ENCODE measurements around the gene RFT1. TPM values are rescaled to one million over a fixed set of nuclear protein-coding genes. Genes with fewer than 3 reads are reported as not detected.

The RFT1 gene
- total and polyA plus RNA-seq, 2 of the 13 experiments (the other 11 are each of a cell fraction or from before 2014, with no cell fraction given): 23.2 to 37.0 TPM

DNA sequence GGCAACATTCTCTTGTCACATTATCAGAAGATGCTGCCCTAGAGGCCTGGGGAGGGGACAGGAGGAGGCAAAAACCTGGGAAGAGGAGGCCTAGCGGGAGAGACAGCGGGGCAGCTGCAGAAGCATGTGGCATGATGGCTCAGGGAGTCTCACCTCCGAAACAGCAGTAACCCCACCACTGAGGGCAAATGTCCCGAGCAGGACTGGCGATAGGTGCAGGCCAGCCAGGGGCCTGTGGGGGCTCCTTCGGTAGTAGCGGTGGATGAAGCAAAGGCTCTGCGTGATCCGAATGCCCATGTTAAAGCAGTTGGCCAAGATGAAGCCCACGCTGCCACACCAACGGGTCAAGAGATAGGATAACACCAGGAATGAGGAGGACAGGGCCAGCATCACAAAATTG, 38.0 kb downstream of the RFT1 start (continued):
- TF ChIP-seq SP1 (IDR thresholded peaks at IDR 0.05): no peak
- TF ChIP-seq SP1 (CRISPR knock-in tag; IDR thresholded peaks at IDR 0.05): no peak
- TF ChIP-seq ZNF557 (CRISPR knock-in tag; IDR thresholded peaks at IDR 0.05): no peak
- TF ChIP-seq ZNF660 (CRISPR knock-in tag; IDR thresholded peaks at IDR 0.05; ENCODE audit: borderline replicate concordance, low read depth): no peak
- TF ChIP-seq MEF2D (CRISPR knock-in tag; IDR thresholded peaks at IDR 0.05): no peak

DNA sequence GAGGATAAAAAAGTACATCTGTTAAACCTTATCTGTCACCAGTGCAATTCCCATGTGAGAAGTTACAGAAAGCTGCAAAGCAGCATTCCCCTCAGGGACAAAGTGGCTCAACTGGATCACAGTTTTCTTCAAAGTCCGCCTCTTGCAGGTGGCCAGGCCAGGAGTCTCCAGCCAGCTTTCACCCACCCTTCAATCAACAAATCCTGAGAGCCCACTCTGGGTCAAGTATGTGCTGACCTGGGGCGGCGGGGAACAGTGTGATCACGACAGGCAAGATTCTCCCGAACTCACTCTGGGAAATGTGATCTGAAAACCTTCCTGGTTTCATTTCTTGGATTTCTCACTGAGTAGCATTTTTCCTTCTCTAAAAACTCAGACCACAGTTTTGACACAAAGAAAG, 39.2 kb downstream of the RFT1 start:
- FAIRE-seq: no peak
- no peaks in the 10 kb centered on the region for H4K20me1 ChIP-seq (ENCODE audit: insufficient read depth, low read length)
- BruUV-seq (replicated peaks): no TSS peak
- no peak overlapping the region for H3K4me3 ChIP-seq (replicated peaks in 1 of 3; ENCODE audit: insufficient read depth in 1 of 3, low read depth in 2 of 3, low read length in 3 of 3)
- peaks cover 37% of the 10 kb centered on the region for H3K4me1 ChIP-seq (ENCODE audit: insufficient read depth, low read length)
- in situ Hi-C loops (cut with HindIII; ENCODE audit: extremely low pct_ligation_motif_present, low pct_unique_long_range_greater_than_20kb): no loop called here
- no peak overlapping the region for H3K4me2 ChIP-seq (ENCODE audit: low read depth, low read length)
- intact Hi-C loops (cut with micrococcal nuclease; ENCODE audit: unreplicated experiment): no loop called here
- ChIA-PET POLR2A (no interaction called here), CTCF (ENCODE audit: low intra/inter-chr PET ratio, low total read pairs) (no interaction called here)
- no peak for ATAC-seq
- TF ChIP-seq ZNF33A (CRISPR knock-in tag; IDR thresholded peaks at IDR 0.05; ENCODE audit: borderline replicate concordance) (no peak), ZNF546 (CRISPR knock-in tag; conservative IDR thresholded peaks at IDR 0.05) (no peak), ZNF749 (CRISPR knock-in tag; IDR thresholded peaks at IDR 0.05; ENCODE audit: borderline replicate concordance) (no peak), ZNF570 (CRISPR knock-in tag; IDR thresholded peaks at IDR 0.05; ENCODE audit: borderline replicate concordance) (no peak), HMG20B (CRISPR knock-in tag; conservative IDR thresholded peaks at IDR 0.05) (no peak), ZNF670 (CRISPR knock-in tag; IDR thresholded peaks at IDR 0.05; ENCODE audit: borderline replicate concordance) (no peak), HNF4G (IDR thresholded peaks at IDR 0.05; ENCODE audit: borderline replicate concordance, low read depth, low read length) (no peak), HNF4G (CRISPR knock-in tag; IDR thresholded peaks at IDR 0.05; ENCODE audit: borderline replicate concordance, low read depth) (no peak), MYNN (CRISPR knock-in tag; IDR thresholded peaks at IDR 0.05; ENCODE audit: low read depth) (no peak), IRX3 (CRISPR knock-in tag; IDR thresholded peaks at IDR 0.05; ENCODE audit: borderline replicate concordance, low read depth) (no peak), NRL (CRISPR knock-in tag; IDR thresholded peaks at IDR 0.05; ENCODE audit: borderline replicate concordance) (no peak)
- TF ChIP-seq, protein P1, sequence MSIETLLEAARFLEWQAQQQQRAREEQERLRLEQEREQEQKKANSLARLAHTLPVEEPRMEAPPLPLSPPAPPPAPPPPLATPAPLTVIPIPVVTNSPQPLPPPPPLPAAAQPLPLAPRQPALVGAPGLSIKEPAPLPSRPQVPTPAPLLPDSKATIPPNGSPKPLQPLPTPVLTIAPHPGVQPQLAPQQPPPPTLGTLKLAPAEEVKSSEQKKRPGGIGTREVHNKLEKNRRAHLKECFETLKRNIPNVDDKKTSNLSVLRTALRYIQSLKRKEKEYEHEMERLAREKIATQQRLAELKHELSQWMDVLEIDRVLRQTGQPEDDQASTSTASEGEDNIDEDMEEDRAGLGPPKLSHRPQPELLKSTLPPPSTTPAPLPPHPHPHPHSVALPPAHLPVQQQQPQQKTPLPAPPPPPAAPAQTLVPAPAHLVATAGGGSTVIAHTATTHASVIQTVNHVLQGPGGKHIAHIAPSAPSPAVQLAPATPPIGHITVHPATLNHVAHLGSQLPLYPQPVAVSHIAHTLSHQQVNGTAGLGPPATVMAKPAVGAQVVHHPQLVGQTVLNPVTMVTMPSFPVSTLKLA (IDR thresholded peaks at IDR 0.05): no peak
- TF ChIP-seq, protein P2, sequence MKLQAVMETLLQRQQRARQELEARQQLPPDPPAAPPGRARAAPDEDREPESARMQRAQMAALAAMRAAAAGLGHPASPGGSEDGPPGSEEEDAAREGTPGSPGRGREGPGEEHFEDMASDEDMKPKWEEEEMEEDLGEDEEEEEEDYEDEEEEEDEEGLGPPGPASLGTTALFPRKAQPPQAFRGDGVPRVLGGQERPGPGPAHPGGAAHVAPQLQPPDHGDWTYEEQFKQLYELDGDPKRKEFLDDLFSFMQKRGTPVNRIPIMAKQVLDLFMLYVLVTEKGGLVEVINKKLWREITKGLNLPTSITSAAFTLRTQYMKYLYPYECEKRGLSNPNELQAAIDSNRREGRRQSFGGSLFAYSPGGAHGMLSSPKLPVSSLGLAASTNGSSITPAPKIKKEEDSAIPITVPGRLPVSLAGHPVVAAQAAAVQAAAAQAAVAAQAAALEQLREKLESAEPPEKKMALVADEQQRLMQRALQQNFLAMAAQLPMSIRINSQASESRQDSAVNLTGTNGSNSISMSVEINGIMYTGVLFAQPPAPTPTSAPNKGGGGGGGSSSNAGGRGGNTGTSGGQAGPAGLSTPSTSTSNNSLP (IDR thresholded peaks at IDR 0.05; ENCODE audit: low read depth, low read length): no peak
- H3K9ac ChIP-seq (ENCODE audit: insufficient read depth, low read depth, low read length): no peak overlapping the region
- H3K79me2 ChIP-seq (ENCODE audit: insufficient read depth, low read length): no peaks in the 10 kb centered on the region
- H3K9me3 ChIP-seq (ENCODE audit: low read length): no peaks in the 10 kb centered on the region
- peaks cover 10 to 19% of the 10 kb centered on the region in 2 experiments; a peak in 4 of 5 replicates for H3K36me3 ChIP-seq (replicated peaks in 1 of 2; ENCODE audit: control insufficient read depth in 1 of 2, insufficient read depth in 2 of 2, low read length in 2 of 2)
- no peak for DNase-seq (ENCODE audit: low spot score)
- no peak overlapping the region for H3K27ac ChIP-seq (ENCODE audit: extremely low read length, insufficient read depth, low read length)
- no peaks in the 10 kb centered on the region; a peak in 1 of 5 replicates for H3K27me3 ChIP-seq (ENCODE audit: control insufficient read depth in 1 of 2, insufficient read depth in 2 of 2, low read length in 2 of 2)
- 95% methylated on average over 5 of the region's 5 CpGs for WGBS (ENCODE audit: low lambda C conversion rate)
- no peak overlapping the region for H2AFZ ChIP-seq (ENCODE audit: low read length)
